VCaP (cell line): Measurements from ENCODE around the gene ZMIZ1.

Source experiments
- H3K27ac ChIP-seq: fragments of 450-650 bp; 2 replicates; pipeline ENCODE4 v1.5.1; 2017
- TF ChIP-seq, protein P1 (sequence below): fragments of 450-650 bp; conservative IDR thresholded peaks from 2 replicates; pipeline ENCODE4 v1.5.1; 2017; ENCODE audit warnings: mild to moderate bottlenecking, moderate library complexity

The ZMIZ1 gene

DNA sequence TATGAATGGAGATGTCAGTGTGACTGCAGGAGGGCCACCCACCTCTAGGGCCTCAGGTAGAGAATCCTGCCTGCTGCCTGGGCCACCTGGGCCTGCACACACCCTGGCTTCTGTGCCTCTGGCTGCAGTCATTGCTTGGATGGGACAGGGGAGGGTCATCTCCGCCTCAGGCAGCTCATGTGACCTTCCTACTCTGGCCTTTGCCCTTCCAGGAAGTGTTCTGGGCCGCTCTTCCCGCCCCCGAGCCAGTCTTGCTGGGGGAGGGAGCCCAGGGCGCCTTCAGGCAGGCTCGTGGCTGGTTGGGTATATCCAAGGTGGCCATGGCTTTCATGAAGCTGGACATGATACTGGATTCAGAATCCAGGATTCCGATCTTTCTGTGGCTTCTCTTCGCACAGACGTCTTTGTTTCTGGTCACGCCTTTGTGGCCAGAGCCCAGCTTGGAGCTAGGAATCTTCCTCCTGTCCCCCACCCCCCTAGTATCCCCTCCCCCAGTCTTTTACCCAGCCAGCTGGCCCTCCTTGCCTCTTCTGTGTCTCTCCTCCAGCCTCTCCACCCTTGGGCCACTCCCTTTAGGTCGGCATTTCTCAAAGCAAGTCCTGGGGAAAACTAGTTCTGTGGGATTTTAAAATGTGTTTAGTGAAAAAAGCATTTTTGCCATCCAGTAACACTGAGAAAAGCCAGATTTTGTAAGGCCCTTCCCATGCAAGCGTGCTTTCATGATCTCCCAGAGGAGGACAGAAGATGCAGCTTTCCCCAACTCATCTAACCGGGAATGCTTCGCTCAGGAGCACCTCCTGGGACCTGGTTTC is 119.6 kb downstream of the ZMIZ1 start:
- TF ChIP-seq, protein P1, sequence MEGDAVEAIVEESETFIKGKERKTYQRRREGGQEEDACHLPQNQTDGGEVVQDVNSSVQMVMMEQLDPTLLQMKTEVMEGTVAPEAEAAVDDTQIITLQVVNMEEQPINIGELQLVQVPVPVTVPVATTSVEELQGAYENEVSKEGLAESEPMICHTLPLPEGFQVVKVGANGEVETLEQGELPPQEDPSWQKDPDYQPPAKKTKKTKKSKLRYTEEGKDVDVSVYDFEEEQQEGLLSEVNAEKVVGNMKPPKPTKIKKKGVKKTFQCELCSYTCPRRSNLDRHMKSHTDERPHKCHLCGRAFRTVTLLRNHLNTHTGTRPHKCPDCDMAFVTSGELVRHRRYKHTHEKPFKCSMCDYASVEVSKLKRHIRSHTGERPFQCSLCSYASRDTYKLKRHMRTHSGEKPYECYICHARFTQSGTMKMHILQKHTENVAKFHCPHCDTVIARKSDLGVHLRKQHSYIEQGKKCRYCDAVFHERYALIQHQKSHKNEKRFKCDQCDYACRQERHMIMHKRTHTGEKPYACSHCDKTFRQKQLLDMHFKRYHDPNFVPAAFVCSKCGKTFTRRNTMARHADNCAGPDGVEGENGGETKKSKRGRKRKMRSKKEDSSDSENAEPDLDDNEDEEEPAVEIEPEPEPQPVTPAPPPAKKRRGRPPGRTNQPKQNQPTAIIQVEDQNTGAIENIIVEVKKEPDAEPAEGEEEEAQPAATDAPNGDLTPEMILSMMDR, result no peak
- H3K27ac ChIP-seq, result no peak overlapping the region

- TF ChIP-seq, protein P1, result no peak
Measured at GRCh38 chr10:79189181-79189580, 120.4 kb downstream of the ZMIZ1 start.

GRCh38 chr10:79189853-79190435 is 121.2 kb downstream of the ZMIZ1 start:
- H3K27ac ChIP-seq, result no peak overlapping the region

More at GRCh38 chr10:79189181-79189580, 120.4 kb downstream of the ZMIZ1 start:
- H3K27ac ChIP-seq, result no peak overlapping the region

DNA sequence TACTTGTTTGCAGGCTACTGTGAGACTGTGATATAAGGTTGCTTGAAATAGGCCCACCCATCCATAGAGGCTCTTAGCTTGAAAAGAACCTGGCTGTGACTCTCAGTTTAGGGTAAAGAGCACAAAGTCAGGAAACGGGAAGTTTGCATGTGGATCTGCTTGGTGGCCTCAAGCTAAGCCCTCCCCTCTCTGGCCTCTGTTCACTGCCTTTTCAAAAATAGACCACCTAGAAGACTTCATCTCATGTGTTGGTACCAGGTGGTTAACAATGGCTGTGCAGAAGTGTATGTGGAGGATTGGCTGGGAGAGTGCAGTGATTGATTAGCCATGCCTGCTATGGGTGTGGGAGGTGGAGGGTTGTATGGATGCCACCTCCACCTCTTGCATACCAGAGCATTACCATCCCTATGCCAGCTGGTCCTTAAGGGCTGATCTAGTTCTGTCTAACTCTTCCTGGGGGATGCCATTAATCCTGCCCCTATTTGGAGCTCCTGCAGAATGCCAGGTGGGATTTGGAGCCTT is 122.0 kb downstream of the ZMIZ1 start:
- TF ChIP-seq, protein P1, result no peak
- no peak overlapping the region for H3K27ac ChIP-seq

More at GRCh38 chr10:79189853-79190435, 121.2 kb downstream of the ZMIZ1 start:
- TF ChIP-seq, protein P1, result no peak

GRCh38 chr10:79191951-79192676 is 123.3 kb downstream of the ZMIZ1 start:
- H3K27ac ChIP-seq, result no peak overlapping the region
- TF ChIP-seq, protein P1, result no peak

DNA sequence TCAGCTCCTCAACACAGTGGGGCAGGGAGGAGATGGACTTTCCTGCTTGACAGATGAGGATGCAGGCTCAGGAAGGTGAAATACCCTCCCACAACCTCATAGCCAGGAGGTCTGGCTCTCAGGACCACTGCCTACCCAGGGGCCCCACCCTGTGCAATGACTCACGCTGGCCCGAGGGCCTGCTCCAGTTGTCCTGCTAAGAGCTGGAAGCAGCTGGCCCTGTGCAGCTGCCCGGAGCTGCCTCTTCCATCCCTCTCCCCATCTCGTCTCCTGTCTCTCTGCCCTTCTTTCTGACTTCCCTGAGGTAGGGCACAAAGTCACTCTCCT is 123.9 kb downstream of the ZMIZ1 start:
- no peak overlapping the region for H3K27ac ChIP-seq

More for the DNA sequence above, 123.9 kb downstream of the ZMIZ1 start:
- TF ChIP-seq, protein P1, result no peak
